ENCODE results near the gene LRRIQ3. TPM values are rescaled to one million over a fixed set of nuclear protein-coding genes. Genes with fewer than 3 reads are reported as not detected.

LRRIQ3 gene
- total and polyA plus RNA-seq, 3 donors from 2014 or later: 12.6 to 36.2 (median 23.1) TPM

DNA sequence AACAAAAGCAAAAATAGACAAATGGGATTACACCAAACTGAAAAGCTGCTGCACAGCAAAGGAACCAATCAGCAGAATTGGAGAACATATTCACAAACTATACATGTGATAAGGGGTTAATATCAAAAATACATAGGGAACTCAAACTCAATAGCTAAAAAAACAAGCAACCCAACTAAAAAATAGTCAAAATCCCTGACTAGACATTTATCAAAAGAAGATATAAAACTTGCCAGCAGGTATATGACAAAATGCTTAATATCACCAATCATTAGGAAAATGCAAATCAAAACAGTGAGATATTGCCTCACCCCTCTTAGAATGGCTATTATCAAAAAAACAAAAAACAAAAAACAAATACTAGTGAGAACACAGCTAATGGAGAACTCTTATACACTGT is 140.3 kb downstream of the LRRIQ3 start:
- H3K4me1 ChIP-seq: no peaks in the 10 kb centered on the region
- DNase-seq: no peak
- H3K4me3 ChIP-seq: no peak overlapping the region
- no peak overlapping the region for H3K27ac ChIP-seq
- intact Hi-C loops (cut with DNase I; ENCODE audit: low total_unique reads): no loop called here
- TF ChIP-seq, protein P1, sequence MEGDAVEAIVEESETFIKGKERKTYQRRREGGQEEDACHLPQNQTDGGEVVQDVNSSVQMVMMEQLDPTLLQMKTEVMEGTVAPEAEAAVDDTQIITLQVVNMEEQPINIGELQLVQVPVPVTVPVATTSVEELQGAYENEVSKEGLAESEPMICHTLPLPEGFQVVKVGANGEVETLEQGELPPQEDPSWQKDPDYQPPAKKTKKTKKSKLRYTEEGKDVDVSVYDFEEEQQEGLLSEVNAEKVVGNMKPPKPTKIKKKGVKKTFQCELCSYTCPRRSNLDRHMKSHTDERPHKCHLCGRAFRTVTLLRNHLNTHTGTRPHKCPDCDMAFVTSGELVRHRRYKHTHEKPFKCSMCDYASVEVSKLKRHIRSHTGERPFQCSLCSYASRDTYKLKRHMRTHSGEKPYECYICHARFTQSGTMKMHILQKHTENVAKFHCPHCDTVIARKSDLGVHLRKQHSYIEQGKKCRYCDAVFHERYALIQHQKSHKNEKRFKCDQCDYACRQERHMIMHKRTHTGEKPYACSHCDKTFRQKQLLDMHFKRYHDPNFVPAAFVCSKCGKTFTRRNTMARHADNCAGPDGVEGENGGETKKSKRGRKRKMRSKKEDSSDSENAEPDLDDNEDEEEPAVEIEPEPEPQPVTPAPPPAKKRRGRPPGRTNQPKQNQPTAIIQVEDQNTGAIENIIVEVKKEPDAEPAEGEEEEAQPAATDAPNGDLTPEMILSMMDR (IDR thresholded peaks at IDR 0.05): no peak
- TF ChIP-seq POLR2A (IDR thresholded peaks at IDR 0.05): no peak
- H3K9me3 ChIP-seq: no peaks in the 10 kb centered on the region
- H3K27me3 ChIP-seq: no peaks in the 10 kb centered on the region
- H3K36me3 ChIP-seq (ENCODE audit: low read depth, missing control alignments): no peaks in the 10 kb centered on the region

DNA sequence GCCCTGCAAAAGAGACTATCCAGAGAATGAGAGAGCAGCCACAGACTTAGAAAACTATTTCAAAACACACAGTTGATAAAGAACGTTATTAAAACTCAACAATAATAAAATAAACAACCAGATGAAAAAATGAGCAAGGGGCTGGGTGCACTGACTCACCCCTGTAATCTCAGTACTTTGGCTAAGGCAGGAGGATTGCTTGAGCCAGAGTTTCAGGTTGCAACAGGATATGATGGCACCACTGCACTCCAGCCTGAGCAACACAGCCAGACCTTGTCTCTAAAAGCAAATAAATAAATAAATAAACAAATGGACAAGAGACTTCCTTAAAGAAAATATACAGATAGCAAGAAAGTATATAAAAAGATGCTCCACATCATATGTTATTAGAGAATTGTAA is 144.6 kb downstream of the LRRIQ3 start:
- TF ChIP-seq, protein P1 (IDR thresholded peaks at IDR 0.05): no peak
- no peak for TF ChIP-seq POLR2A (IDR thresholded peaks at IDR 0.05)
- no peaks in the 10 kb centered on the region for H3K27me3 ChIP-seq
- no peaks in the 10 kb centered on the region for H3K4me1 ChIP-seq
- no peak for DNase-seq
- no peak overlapping the region for H3K27ac ChIP-seq
- no peaks in the 10 kb centered on the region for H3K9me3 ChIP-seq
- WGBS, 2 donors: 44 to 67% methylated on average over 1 of the region's 1 CpG
- intact Hi-C loops (cut with DNase I; ENCODE audit: low total_unique reads): no loop called here
- no peak overlapping the region for H3K4me3 ChIP-seq
- no peaks in the 10 kb centered on the region for H3K36me3 ChIP-seq (ENCODE audit: low read depth, missing control alignments)

DNA sequence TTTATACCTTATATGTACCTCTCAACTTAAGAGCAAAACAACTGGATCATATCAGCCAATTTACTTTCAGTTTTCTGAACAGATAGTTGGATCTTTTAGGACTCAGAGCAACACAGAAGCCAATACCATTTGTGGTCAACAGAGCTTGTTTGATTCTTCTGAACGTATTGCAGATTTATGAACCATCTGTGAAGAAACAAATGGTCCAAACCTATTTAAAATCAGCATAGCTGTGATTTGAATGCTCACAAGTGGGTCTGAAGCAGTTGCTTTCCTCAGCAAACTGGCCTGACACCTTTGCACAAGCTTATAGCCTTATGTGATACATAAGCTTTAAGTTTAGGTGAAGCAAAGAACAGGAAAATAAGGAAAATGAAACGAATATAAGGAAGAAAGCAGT is 147.6 kb downstream of the LRRIQ3 start:
- Histone ChIP-seq H3K36me3 (ENCODE audit: low read depth, missing control alignments) (no peaks in the 10 kb centered on the region), H3K9me3 (no peaks in the 10 kb centered on the region), H3K4me3 (no peak overlapping the region), H3K4me1 (no peaks in the 10 kb centered on the region), H3K27me3 (no peaks in the 10 kb centered on the region), H3K27ac (no peak overlapping the region)
- TF ChIP-seq POLR2A (IDR thresholded peaks at IDR 0.05): no peak
- TF ChIP-seq, protein P1 (IDR thresholded peaks at IDR 0.05): no peak
- no peak for DNase-seq
- intact Hi-C loops (cut with DNase I; ENCODE audit: low total_unique reads): no loop called here
- 54 to 57% methylated on average over 2 of the region's 2 CpGs for WGBS, 2 donors

DNA sequence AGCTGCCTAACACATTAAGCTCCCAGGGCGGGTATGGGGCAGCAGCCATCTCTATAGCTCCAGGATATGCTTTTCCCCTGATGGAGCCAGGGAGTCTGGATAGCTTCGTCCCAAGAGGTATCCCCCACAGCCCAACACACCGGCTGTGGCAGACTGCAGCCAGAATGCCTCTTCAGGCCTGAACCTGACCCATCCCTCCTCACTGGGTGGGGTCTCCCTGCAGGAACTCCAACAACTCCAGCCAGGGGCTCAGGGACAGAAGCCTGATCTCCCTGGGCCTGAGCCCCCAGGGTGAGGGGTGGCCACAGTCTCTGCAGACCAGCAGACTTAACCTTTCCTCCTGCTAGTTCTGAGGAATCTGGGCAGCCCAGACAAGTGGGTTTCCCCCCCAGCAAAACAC is 159.9 kb downstream of the LRRIQ3 start:
- H3K36me3 ChIP-seq (ENCODE audit: low read depth, missing control alignments): no peaks in the 10 kb centered on the region
- 91% methylated on average over 3 of the region's 3 CpGs; no CpG with 5 or more reads in 1 of the 2 donors for WGBS, 2 donors

DNA sequence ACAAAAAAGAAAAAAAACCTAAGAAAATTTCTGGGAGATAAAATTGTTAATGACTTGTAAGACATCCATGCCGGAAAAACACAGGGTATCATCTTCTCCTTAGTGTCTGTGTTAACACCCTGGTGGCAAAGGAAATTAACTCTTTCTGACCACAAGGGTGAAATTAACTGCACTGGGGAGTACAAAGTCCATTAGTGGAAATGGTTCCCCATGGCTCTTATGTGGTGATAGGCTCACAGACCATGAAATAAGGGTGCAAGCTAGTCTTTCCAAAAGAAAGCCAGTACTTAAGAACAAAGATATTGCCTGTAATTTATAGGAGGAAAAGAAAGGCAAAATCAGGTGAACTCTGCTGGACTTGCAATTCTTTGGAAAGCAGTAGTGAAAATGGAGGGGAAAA is 185.4 kb downstream of the LRRIQ3 start:
- TF ChIP-seq, protein P1 (IDR thresholded peaks at IDR 0.05): no peak
- TF ChIP-seq POLR2A (IDR thresholded peaks at IDR 0.05): no peak
- Histone ChIP-seq H3K4me3 (no peak overlapping the region), H3K27ac (no peak overlapping the region), H3K4me1 (no peaks in the 10 kb centered on the region), H3K27me3 (no peaks in the 10 kb centered on the region), H3K36me3 (ENCODE audit: low read depth, missing control alignments) (no peaks in the 10 kb centered on the region), H3K9me3 (no peaks in the 10 kb centered on the region)
- intact Hi-C loops (cut with DNase I; ENCODE audit: low total_unique reads): no loop called here
- WGBS, 2 donors: 25 to 35% methylated on average over 1 of the region's 1 CpG
- no peak for DNase-seq

More for the DNA sequence above, 159.9 kb downstream of the LRRIQ3 start:
- Histone ChIP-seq H3K4me1 (no peaks in the 10 kb centered on the region), H3K27ac (no peak overlapping the region), H3K9me3 (no peaks in the 10 kb centered on the region), H3K4me3 (no peak overlapping the region), H3K27me3 (no peaks in the 10 kb centered on the region)
- TF ChIP-seq, protein P1 (IDR thresholded peaks at IDR 0.05): no peak
- no peak for TF ChIP-seq POLR2A (IDR thresholded peaks at IDR 0.05)
- intact Hi-C loops (cut with DNase I; ENCODE audit: low total_unique reads): no loop called here
- no peak for DNase-seq

Data from testis (tissue), 3 donors.